GM06990 (cell line): ENCODE measurements around the gene ADPRM.

Experiments used
- DNase-seq: peaks from one replicate; pipeline ENCODE4 v3.0.0-alpha.2; 2011; ENCODE audit not compliant: insufficient read length; ENCODE audit errors: extremely low read depth
- H3K27me3 ChIP-seq: replicated peaks from 2 replicates; pipeline ENCODE4 v1.6.0; 2011; ENCODE audit warnings: low read length; ENCODE audit not compliant: control insufficient read depth, insufficient read depth
- H3K36me3 ChIP-seq: 2 replicates; pipeline ENCODE4 v1.5.1; 2011; ENCODE audit warnings: low read length; ENCODE audit not compliant: control insufficient read depth, insufficient read depth
- H3K4me3 ChIP-seq: replicated peaks from 2 replicates; pipeline ENCODE4 v1.5.1; 2011; ENCODE audit warnings: low read depth, mild to moderate bottlenecking, control low read depth, low read length
- TF ChIP-seq, protein P1 (sequence below): IDR thresholded peaks from 2 replicates; pipeline ENCODE4 v1.5.1; 2011; ENCODE audit warnings: low read length, control low read depth, mild to moderate bottlenecking, inconsistent platforms; ENCODE audit not compliant: insufficient read depth, poor library complexity, severe bottlenecking

Gene ADPRM

DNA sequence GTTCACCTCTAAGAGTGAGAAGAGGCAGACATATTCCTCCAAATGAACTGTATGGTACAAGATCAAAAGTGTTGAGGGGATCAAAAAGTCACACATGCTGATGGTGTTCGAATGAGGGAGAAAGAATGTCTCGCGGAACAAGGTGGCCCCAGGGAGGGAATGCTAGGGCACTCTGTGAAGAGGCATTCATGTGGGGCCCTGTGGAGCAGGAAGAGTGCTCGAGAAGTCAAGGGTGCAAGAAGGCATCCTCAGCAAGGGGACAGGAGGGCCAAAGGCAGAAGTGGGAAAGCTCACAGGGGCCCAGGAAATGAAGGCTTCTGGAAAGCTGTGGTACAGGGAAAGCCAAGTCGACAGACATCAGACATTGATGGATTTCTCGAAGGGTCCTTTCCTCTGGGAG is 34.2 kb upstream of the ADPRM start:
- DNase-seq, result no peak
- H3K27me3 ChIP-seq, result no peaks in the 10 kb centered on the region
- no peaks in the 10 kb centered on the region for H3K36me3 ChIP-seq
- H3K4me3 ChIP-seq, result no peak overlapping the region
- TF ChIP-seq, protein P1, sequence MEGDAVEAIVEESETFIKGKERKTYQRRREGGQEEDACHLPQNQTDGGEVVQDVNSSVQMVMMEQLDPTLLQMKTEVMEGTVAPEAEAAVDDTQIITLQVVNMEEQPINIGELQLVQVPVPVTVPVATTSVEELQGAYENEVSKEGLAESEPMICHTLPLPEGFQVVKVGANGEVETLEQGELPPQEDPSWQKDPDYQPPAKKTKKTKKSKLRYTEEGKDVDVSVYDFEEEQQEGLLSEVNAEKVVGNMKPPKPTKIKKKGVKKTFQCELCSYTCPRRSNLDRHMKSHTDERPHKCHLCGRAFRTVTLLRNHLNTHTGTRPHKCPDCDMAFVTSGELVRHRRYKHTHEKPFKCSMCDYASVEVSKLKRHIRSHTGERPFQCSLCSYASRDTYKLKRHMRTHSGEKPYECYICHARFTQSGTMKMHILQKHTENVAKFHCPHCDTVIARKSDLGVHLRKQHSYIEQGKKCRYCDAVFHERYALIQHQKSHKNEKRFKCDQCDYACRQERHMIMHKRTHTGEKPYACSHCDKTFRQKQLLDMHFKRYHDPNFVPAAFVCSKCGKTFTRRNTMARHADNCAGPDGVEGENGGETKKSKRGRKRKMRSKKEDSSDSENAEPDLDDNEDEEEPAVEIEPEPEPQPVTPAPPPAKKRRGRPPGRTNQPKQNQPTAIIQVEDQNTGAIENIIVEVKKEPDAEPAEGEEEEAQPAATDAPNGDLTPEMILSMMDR, result no peak

DNA sequence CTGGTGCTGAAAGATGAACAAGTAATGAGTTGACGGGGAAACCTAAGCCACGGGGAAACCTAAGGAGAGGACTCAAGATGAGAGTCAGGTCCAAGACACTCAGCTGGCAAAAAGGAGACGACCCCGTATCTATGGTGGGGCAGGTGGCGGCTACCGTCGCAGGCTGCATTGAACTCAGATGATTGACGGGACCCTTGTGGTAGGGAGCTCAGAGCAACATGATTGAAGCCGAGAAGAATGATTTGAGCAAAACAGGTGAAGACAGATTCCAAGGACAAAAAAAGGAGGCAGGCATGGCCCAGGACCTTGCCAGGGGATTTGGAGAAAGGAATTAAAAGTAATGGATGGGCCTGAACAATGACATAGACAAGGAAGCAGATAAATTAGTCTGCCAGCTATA is 32.8 kb upstream of the ADPRM start:
- Histone ChIP-seq H3K27me3 (no peaks in the 10 kb centered on the region), H3K36me3 (no peaks in the 10 kb centered on the region), H3K4me3 (no peak overlapping the region)
- no peak for DNase-seq
- TF ChIP-seq, protein P1, result no peak

DNA sequence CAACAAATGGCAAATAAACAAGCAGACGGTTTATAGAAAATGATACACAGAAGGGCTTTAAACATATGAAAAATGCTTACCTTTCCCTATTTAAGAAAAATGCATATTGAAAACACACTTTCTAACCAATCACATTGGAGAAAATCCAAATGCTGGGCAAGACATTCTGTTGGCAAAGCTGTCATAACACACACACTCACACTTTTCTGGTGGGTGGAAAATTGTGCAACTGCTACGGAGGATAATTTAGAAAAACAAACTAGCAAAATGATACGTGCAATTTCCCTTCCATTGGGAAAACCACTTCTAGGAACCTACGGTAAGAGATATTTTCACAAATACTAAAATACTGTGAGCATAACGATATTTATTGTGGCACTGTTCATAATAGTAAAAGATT is 30.5 kb upstream of the ADPRM start:
- DNase-seq, result no peak
- Histone ChIP-seq H3K36me3 (no peaks in the 10 kb centered on the region), H3K27me3 (no peaks in the 10 kb centered on the region), H3K4me3 (no peak overlapping the region)
- TF ChIP-seq, protein P1, result no peak

GRCh38 chr17:10668775-10669174 is 28.6 kb upstream of the ADPRM start:
- no peak for DNase-seq
- Histone ChIP-seq H3K27me3 (no peaks in the 10 kb centered on the region), H3K4me3 (no peak overlapping the region), H3K36me3 (peaks cover 5% of the 10 kb centered on the region)
- TF ChIP-seq, protein P1, result no peak

DNA sequence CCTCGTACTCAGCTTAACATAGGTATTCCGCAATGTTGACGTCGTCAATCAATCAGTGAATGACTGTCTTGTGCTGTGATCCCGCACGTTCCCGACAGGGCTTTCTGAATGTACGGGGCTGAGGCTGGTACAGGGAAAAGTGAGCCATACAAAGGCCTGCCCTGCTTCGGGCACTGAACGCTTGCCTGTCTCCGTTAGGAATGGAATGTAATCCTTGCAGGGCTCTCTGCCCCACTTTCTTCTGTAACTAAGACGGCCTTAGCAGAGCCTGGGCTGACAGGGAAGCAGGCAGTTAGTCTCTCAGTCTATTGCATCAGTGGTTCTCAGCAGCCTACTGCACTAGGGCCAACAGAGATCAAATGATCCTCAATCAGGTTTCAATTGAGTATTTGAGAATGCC is 24.1 kb upstream of the ADPRM start:
- DNase-seq, result no peak
- TF ChIP-seq, protein P1, result no peak
- H3K36me3 ChIP-seq, result peaks cover 8% of the 10 kb centered on the region

GRCh38 chr17:10674704-10675103 is 22.7 kb upstream of the ADPRM start:
- Histone ChIP-seq H3K27me3 (no peaks in the 10 kb centered on the region), H3K4me3 (no peak overlapping the region), H3K36me3 (peaks cover 8% of the 10 kb centered on the region)
- DNase-seq, result no peak
- TF ChIP-seq, protein P1, result no peak

More for the DNA sequence above, 24.1 kb upstream of the ADPRM start:
- Histone ChIP-seq H3K4me3 (no peak overlapping the region), H3K27me3 (no peaks in the 10 kb centered on the region)
